ENCODE measurements around the gene C5orf58. TPM values are rescaled to one million over a fixed set of nuclear protein-coding genes. Genes with fewer than 3 reads are reported as not detected.

The C5orf58 gene, protein sequence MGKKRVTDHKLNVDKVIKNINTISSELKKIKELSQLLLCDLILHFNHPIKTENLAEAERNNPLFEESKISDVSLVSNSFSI
- total RNA-seq: not detected in 2 replicates
- polyA plus RNA-seq (2012): not detected

- no peak for DNase-seq (ENCODE audit: low read depth)
These were observed at the start of gene C5orf58 for GRCh38 chr5:170232786-170233185. TSS of gene C5orf58 (plus strand) at chr5:170232985. CDS start at chr5:170234977, 1,992 bp downstream.

DNA sequence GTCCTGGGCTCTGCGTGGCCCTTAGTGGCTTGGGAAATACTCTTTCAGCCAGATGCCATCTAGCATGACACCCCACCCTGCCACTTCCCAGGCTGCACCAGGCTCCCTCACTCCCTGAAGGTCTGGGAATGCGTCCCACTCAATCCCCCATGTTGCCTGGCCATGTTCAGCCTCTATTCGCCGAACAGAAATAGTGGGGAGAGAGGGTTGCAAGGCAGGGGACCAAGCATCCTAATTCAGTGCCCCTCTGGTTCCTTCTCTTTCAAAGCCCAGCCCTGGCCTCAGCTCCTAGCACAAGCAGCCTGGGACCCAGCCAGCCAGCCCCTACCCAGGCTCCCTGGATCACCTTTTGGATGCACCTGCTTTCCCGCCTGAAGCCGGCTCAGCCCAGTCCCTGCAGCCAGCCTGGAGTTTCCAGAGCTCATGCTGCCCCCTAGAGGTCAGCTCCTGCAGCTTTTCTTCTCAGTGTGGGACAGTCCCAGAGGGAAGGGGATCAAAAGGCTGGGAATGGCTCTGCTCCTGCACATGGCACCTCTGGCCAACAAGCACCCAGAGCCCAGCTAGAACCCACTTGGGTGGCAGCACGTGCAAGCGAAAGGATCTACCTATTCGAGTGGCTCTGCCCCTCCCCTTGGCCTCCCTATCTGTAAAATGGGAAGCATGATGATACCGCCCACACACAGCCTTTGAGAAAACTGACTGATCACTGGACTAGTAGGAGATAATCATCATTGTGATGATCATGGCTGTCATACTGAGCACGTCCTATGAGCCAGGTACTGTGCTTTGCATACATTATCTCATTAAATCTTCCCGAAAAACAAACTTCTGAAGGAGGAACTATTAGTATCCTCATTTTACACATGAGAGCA lies 48.7 kb upstream of the C5orf58 start:
- peak; percentile 56 for DNase-seq (ENCODE audit: low read depth)

DNA sequence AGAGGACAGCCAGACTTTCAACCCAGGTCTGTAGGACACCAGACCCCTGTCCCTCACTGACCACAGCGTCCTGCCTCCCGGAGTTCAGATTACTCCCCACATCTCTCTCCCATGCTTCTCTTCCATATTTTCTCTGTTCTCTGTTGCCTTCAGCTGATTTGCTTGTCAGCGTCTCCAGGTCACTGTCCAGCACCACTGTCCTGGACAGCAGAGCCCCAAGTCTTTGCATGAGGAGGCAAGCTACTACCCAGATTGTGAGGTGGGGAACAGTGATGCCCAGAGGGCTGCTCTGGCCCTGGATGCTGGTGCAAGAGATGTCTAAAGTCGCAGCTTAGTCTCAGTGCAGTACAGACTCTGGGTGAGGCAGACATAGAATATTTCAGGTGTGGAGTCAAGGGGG lies 48.0 kb upstream of the C5orf58 start:
- no peak for DNase-seq (ENCODE audit: low read depth)

GRCh38 chr5:170186156-170186555 lies 46.6 kb upstream of the C5orf58 start:
- DNase-seq (ENCODE audit: low read depth): no peak

- no peak for DNase-seq (ENCODE audit: low read depth)
These were observed 45.9 kb upstream of the C5orf58 start for GRCh38 chr5:170186856-170187255.

DNA sequence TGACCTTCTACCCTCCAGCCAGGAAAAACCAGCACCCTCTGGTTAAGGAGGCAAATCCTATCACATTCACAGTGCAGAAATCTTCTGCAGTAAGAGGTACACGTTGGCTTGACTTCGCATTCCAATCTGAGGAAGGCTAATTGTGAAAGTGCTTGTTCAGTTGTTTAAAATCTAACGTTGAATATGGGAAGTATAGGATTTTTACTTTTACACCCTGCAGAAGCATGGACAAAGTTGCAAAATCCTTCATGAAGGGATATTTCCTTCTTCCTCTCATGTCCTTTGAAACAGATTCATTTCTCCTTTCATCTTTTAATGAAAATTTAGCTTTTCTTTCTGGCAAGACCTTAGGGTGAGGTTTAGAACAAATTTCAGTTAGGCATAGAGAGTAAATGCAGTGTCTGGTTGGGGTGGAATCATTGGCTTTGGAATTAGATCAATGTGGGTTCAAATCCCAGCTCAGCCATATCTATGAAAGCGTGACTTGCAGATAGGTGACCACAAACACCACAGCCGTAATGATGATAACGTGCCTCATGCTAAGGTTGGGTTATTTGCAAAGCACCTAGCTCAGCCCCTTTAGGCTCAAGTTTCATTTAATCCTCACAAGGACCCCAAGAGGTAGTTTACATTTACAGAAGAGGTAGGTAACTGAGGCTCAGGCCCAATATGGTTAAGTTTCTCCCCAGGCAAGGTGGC lies 42.2 kb upstream of the C5orf58 start:
- DNase-seq (ENCODE audit: low read depth): no peak

DNA sequence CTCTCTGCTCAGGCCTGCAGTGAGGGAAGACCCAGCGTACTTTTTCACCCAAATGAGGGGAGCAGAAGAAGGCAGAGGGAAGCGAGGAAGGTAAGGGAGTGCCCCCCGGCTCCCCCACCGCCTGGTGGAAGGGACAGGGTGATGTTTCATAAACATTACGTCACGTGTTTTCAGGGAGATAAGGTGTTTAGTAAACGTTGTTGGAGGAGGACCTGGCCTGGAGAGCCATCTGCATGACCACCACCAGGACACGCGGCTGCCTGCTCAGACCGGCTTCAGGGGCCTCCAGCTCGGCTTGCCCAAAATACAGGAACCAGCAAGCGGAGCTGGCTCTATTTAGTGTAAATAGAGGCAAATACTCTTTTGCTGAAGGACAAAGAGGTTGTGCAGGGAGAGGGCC lies 40.0 kb upstream of the C5orf58 start:
- no peak for DNase-seq (ENCODE audit: low read depth)

GRCh38 chr5:170195961-170196360 lies 36.8 kb upstream of the C5orf58 start:
- DNase-seq (ENCODE audit: low read depth): no peak

GRCh38 chr5:170200876-170201275 lies 31.9 kb upstream of the C5orf58 start:
- DNase-seq (ENCODE audit: low read depth): no peak

DNA sequence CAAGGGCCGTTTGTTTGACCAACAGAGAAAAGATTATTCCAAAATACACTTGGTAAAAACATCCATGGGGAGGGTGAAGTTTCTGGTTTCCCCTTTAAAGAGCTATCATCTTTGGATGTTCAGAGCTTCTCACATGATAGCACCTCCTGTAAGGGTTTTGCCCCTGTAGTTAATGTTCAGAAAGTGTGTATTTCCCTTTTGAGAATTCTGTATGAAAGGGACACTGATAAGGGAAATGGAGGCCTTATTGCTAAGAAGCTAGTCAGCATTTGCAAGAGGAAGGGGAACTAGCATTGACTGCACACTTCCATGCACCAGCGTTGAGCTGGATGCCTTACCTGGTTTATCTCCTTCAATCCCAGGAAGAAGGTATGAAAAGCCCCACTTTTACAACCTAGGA lies 31.5 kb upstream of the C5orf58 start:
- no peak for DNase-seq (ENCODE audit: low read depth)

DNA sequence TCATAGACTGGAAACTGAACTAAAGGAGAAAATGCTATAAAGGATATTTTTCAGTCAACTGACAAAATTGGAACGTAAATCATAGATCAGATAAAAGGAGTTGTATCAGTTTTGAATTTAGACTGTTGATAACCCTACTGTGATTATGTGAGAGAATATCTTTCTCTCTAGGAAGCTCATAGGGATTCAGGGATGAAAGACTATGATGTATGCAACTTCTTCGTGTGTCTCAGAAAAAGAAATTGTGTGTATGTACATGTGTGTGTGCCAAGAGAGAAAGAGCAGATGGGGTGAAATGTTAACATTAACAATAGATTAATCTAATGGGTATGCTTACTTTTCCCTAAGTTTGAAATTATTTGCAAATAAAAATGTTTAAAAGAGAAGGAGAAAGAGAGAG lies 30.7 kb upstream of the C5orf58 start:
- no peak for DNase-seq (ENCODE audit: low read depth)

DNA sequence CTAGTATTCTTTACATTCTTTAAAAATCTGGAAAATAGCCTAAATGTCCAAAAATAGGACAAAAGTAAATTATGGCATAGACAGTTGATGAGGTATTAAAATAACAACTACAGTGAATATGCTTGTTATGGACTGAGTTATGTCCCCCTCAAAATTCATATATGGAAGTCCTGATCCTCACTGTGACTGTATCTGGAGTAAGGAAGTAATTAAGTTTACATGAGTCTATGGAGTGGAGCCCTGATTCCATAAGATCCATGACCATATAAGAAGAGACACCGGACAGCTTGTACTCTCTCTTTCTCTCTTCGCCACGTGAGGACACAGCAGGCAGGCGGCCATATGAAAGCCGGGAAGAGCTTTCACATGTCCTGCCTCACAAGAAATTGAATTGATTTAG lies 28.6 kb upstream of the C5orf58 start:
- DNase-seq (ENCODE audit: low read depth): no peak

- DNase-seq (ENCODE audit: low read depth): no peak
These were observed 26.6 kb upstream of the C5orf58 start for GRCh38 chr5:170206216-170206615.

- DNase-seq (ENCODE audit: low read depth): no peak
These were observed 25.8 kb upstream of the C5orf58 start for GRCh38 chr5:170206958-170207357.

GRCh38 chr5:170211575-170212334 lies 21.0 kb upstream of the C5orf58 start:
- no peak for DNase-seq (ENCODE audit: low read depth)

GRCh38 chr5:170216257-170216864 lies 16.4 kb upstream of the C5orf58 start:
- DNase-seq (ENCODE audit: low read depth): peak; percentile 30

DNA sequence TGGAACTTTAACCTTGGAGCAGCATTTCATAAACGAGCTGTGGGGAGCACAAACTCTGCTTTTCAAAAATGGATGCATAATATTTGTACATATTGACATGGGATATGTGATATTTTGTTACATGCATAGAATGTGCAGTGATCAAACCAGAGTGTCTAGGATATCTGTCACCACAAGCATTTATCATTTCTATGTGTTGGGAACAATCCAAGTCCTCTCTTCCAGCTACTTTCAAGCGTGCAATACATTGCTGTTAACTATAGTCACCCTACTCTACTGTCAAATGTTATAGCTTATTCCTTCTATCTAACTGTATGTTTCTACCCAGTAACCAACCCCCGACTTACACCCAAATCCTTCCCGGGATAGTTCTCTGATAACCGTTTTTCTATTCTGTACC lies 15.0 kb upstream of the C5orf58 start:
- no peak for DNase-seq (ENCODE audit: low read depth)

GRCh38 chr5:170218726-170219125 lies 14.1 kb upstream of the C5orf58 start:
- DNase-seq (ENCODE audit: low read depth): no peak

DNA sequence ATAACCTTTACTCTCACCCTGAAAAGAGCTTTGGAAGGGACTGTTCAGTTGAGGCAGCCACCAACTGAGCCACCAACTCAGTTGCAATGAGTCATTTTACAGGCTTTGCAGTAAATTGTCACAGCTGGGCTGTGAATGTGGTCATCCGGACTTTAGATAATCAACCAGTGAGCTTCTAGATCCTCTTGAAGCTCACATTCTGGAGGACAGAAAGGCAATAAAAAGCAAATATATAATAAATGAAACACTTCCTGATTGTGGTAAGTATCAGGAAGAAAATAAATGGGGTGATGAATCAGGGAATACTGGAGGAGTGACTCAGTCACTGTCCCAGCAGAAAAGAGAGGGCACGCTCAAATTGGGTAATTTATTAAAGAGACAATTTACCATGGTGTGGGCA lies 13.2 kb upstream of the C5orf58 start:
- peak; percentile 34 for DNase-seq (ENCODE audit: low read depth)

- DNase-seq (ENCODE audit: low read depth): no peak
These were observed 12.6 kb upstream of the C5orf58 start for GRCh38 chr5:170220191-170220590.

DNA sequence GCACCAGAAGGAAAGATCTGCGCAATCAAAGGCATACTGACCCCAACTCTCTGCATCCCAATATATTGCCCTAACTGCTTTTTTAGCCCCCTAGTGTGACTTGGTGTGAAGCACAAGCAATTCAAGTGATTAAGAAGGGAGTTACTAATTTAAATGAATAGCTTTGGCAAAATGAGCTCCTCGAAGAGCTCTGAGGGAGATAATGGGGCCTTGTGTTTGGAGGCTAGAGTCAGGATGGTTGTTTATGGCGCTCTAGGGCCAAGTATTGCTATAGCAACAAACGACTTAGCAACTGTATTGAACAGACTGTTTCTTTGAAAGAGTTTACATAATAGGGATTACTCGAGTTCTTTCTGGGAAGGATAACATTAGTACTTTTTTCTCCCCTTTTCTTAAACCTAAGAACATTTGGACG lies 11.5 kb upstream of the C5orf58 start:
- no peak for DNase-seq (ENCODE audit: low read depth)

All from myocyte (in vitro differentiated cells).